AG08395 (cell line): ENCODE results near the gene CEBPB.
"Not testable (repeated sequence)": the region's sequence is repeated elsewhere in the genome, so short reads cannot be mapped to it uniquely, and the experiment has no call there.

Experiments used
- DNase-seq: peaks from one replicate; pipeline ENCODE4 v3.0.0; 2012; ENCODE audit warnings: mixed read lengths, low spot score

The CEBPB gene

DNA sequence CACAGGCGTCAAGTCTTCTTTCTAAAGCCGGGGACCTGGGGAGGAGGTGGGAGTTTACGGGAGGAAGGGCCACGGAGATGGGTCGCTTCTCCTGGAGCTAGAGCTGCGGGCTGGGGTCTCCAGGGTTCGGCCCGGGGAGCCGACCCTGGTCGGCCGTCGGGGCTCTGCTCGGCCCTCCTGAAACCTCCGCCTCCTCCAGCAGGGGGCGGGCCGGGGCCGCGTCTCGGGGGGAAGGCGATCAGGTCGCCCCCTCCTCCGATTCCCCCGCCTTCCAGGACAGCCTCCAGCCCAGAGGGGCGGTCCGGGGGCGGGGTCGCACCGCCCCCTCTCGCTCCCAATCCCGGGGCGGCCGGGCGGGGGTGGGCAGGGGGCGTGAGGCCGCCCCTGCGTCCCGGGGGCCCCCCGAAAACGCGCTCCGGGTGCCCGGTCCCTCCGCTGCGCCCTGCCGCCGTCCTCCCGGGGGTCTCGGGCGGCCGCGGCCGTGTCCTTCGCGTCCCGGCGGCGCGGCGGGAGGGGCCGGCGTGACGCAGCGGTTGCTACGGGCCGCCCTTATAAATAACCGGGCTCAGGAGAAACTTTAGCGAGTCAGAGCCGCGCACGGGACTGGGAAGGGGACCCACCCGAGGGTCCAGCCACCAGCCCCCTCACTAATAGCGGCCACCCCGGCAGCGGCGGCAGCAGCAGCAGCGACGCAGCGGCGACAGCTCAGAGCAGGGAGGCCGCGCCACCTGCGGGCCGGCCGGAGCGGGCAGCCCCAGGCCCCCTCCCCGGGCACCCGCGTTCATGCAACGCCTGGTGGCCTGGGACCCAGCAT, at the start of gene CEBPB:
Gene CEBPB (plus strand): TSS at position 580 of the 814 bp plus-strand sequence. CDS start 204 bp downstream, at position 784.
- peak; percentile 96 for DNase-seq

DNA sequence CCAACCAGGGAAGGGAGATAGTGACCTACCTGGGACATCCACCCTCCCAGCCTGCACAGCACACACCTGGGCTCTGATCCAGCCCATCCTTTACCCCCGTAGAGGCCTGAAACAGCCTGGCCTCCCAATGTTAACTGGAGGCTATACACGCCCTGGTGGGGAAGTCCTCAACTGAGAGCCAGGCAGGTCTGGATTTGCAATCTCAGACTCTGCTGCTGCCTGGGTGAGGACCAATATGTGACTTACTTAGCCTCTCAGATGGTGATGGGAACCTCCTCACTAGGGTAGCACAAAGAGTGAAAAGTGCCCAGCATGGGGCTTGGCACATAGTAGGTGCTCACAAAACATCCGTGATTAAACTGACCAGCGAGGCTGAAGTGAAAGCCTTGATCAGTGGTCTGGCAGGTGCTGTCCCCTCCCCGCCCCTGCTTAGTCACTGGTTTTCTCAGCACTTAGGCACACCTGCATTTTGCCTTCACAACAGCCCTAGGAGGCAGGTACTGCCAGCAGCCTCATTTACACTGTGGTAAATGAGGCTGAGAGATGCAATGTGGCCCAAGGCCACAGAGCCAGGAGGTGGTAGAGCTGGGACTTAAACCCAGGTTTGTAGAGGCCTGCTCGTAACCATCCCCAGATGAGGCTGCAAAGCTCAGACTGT, 49.5 kb upstream of the CEBPB start:
- DNase-seq: no peak

DNA sequence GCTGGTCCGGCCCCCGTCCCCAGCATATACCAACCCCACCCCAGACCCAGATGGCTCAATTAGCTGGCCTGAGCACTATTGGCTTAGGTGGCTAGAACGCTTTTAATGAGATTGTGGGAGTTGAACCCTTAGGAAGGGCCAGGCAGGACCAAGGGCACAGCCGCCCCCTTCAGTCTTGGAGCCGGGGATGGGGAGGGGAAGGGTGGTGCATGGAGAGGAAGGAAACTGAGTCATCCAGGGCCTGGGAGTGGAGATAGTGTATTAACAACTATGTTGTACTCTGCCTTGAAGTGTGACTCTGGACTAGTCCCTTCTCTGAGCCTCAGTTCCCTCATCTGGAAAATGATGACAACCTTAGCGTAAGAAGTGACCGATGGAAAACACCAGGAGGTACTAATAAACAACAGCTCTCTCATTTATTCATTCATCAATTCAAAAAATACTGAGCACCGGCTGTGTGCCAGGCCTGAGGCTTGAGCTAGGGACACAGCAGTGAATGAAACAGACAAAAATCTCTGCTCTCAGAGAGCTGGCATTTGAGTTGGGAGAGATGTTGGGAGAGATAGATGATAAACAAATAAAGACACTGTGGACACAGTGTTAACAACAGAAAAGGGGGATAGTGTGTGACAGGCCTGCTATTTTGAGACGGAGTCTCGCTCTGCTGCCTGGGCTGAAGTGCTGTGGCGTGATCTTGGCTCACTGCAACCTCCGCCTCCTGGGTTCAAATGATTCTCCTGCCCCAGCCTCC, 48.6 kb upstream of the CEBPB start:
- DNase-seq: no peak

DNA sequence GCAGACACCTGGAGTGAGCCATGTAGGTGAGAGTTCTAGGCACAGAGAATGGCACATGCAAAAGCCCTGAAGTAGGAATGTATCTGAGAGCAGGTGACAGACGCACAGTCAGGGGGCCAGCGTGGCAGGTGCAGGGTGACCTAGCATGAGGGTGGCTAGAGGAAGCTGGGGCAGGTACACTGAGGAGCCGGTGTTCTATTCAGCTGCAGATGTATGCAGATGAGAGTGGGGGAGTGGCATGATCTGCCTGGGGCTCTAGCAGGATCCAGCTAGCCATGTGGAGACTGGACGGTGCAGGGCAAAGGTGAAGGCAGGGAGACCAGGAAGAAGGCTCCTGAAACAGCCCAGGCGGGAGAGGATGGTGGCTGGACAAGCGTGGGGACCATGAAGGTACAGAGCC, 47.8 kb upstream of the CEBPB start:
- DNase-seq: no peak

DNA sequence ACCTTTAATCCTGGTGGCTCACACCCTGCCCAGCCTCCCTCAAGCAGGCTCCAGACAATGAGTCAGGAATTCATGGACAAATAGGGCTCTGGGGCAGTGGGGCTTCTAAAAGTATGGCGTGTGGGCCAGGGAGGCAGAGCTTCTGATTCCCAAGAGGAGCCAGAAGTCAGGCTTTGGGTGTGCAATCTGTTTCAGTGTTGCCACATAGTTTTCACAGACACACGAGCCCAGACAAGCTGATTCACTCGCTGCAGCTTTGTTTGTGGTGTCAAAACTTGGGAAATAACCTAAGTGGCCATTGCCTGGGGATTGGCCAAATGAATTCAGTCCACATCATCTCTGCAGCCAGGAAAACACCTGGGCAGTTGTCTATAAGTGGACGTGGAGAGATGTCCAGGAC, 46.3 kb upstream of the CEBPB start:
- DNase-seq: peak; percentile 90

DNA sequence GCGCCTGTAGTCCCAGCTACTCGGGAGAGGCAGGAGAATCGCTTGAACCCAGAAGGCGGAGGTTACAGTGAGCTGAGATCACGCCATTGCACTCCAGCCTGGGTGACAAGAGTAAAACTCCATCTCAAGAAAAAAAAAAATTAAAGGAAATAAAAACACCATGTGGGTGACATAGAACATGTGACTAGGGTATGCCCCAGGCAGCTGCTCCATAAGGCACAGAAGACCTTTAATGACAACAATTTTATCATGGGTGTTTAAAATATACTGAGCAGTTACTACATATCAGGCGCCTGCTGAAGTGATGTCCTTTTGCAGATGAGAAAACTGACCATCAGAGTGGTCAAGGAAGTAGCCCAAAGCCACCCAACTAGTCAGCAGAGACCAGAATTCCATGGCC, 45.1 kb upstream of the CEBPB start:
- DNase-seq: no peak

DNA sequence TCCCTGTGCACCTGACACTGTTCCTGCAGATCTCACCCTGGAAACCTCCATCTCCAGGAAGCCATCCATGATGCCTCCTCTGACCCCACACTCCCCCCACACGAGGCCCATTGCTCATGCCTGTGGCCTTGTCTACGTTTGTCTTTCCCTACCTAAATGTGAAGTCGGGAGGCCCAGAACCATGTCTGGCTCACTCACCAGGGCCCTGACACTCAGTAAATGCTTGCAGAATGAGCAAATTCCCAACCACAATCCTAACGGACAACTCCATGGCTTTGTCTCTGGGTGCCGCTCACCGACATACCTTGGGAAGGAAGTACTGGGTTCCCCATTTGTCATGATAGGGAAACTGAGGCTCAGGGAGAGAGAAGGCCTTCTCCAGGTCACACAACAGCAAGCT, 44.4 kb upstream of the CEBPB start:
- DNase-seq: no peak

DNA sequence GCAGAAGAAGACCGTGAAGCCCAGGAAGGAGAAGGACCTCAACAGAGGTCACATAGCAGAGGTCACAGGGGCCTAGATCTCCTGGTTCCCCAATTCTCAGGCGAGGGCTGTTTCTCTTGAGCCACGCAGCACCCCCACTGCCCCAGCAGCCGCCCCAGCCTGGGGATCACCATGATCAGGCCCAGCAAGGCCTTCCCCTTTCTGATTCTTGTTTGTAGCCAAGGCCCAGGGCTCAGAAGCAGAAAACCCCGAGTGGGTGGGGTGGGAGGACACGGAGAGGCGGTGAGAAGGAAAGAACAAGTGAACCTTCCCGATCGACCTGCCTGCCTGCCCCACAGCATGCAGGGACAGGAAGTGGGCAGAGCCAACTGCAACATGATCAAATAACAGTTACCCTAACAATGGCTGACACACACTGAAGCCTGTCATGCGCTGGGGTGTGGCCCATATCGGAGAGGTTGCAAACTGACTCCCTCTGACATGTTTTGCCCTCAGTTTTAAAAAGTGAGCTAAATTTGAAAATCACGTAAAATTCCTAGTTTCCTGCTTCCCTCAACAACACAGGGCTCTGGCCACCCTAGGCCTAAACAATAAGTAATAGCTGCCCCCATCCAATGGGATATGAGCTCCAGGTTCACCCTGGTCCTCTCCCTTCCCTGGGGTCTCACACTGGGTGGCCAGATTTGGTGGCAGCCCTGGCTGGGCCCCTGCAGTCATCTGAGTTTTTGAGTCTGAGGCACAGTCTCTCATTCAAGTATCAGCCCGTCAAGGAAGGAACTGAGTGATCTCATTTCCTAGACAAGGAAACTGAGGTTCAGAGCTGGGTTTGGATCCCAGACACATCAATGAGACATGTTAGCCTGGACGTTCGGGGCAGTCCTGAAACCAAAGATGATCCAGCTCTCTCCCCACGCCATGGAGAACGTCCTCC, 43.6 kb upstream of the CEBPB start:
- no peak for DNase-seq

DNA sequence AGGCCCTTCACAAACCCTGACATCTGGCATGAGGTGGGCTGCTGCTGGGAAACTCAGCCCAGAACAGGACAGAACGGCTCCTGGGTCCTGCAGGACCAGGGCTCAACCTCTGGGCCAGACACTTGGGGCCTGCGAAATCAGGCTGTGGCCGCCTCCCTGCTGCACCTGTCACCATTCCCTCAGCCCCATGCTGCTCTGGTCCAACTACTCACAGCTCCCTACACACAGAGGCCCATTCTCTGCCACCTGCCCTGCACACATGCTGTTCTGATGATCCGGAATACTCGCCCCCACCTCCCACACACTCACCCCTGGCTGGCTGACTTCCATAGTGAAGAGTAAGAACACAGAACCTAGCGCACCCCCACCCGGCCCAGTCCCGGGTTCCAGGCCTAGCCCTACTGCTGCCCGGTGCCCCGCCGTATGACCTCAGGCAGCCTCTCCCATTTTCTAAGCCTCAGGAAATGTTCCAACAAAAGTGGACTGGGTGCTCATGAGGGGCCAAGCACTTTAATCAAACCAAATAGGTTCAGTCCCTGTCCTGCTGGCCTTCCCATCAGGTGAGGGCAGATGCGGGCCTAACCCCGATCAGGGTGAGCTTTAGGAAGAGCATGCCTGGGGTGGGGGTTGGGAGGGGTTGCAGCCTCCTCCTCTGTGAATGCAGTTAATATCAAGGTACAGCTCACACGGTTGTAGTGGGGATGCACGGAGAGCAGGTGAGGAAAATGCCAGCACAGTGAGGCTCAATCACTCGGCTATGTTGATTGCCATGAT, 41.0 kb upstream of the CEBPB start:
- DNase-seq: no peak

DNA sequence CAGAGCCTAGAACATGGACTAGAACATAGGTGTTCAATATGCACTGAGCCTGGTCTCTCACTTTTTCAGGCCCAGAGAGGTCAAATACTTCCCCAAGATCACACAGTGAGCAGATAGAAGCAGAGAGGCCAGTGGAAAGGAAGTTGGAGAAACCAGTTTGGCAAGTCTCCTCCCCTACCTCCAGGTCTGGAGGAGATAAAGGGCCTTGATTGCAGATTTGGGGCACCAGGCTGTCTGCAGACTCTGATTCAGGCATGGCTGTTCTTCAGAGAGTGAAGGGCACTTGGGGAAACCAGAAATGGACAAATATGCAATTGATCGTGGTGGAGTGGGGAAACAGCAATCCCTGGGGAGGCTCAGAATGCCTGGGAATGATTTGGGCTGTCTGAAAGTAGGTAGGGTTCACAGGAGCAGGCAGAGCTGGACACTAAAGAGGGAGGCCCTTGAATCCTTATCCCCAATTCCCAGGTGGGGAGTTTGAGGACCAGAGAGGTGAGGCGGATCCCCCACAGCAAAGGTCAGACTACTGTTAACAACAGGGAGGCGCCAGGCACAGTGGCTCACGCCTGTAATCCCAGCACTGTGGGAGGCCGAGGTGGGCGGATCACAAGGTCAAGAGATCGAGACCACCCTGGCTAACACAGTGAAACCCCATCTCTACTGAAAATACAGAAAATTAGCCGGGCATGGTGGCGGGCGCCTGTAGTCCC, 39.4 kb upstream of the CEBPB start:
- no peak for DNase-seq

DNA sequence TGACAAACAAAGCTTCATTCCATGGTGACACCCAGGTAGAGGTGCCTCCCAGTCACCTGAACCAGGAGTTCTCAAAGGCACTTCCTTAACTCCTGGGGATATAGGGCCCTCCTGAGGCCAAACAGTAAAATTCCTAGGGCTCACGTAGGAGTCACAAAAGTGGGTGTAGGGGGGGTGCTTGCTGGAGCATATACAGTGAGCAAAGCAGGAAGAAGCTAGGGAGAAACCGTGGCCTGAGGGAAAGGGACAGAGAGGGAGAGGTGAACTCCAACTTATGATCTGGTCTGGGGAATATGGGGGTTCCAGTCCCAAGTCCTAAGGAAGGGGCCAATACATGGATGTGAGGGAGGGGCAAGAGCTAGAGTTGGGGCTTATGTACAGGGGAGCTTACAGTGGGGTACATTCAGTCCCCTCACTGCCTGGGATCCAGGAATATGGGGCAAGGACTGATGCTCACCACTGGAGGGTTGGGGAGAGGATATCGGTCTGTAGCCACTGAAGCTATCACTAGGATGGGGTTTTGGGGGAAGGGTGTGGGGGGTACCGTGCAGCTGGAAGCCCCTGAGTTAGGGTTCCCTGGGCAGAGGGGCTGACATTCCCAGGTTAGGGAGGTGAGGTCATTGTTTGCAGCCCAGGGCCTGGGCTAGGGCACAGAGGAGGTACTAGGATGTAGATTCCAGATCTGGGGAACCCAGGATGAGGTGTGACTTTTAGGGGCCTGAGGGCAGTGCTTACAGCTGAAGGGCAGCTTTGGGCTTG, 38.1 kb upstream of the CEBPB start:
- DNase-seq: no peak

DNA sequence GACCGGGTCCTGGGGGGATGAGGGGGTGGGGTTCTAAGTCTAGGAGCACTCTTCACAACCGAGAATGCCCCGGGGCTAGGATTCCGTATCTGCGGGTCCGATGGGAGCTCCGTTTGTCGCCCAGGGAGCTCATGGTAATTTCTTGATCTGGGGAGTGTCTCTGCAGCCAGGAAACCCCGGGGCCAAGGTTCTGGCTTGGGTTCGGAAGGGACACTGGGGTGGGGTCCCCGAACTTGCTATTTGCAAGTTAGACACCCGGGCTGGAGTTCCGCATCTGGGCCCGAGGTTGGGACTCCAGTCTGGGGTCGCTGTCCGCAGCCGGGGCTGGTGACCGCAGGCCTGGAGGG, 37.5 kb upstream of the CEBPB start:
- DNase-seq: no peak

DNA sequence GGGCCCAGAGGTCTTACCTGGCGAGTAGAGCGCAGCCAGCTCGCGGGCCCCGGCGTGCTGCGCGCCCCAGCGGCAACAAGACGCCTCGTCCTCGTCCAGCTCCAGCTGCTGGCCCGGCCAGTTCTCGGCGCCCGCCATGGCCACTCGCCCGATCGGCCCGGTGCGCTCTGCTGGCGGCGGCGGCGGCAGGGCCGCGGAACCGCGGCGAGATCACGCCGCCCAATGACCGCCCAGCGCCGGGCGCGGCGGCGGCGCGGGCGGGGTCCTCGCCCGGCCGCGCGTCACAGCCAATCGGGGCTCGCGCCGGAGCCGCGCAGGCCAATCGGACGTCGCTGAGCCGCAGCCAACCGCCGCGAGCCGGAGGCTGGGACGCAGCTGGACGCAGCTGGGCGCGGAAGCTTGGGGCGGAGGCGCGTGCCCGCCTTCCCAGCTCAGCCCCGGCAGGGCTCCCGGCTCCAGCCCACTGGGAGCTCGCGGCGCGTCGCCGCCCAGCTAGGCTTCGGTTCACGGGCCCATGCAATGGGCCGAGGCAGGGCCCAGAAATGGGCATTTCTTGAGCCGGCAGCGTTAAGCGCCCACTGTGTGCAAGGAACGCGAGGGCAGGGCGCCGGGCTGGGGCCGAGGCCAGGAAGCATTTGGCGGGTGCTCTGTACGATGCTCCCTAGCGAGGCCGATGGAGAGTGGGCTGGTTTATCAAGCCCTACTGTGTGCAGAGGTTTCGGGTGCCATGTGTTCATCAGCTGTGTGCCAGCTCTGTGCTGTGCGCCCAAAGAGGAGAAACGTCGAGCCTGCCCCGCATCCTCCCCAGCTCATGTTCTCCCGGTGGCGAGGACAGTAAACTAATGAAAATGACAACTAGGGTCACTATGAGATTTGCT, 36.9 kb upstream of the CEBPB start, which contains the start of gene PEDS1:
Gene PEDS1 (minus strand): TSS at position 224 of the 878 bp plus-strand sequence. CDS start 86 bp downstream, at position 138.
- DNase-seq: peak; percentile 98

DNA sequence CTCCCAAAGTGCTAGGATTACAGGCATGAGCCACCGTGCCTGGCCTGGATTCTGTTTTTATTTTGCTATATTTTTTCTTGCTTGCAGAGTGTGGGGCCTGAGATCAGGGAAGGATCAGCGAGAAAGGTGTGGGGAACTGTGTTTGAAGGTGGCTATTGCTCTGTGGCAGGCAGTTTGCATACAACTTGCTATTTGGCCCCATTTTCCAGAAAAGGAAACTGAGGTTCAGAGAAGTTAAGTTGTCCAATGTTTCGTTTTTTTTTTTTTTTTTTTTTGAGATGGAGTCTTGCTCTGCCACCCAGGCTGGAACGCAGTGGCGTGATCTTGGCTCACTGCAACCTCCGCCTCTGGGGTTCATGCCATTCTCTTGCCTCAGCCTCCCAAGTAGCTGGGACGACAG, 29.1 kb upstream of the CEBPB start:
- not testable (repeated sequence) for DNase-seq

DNA sequence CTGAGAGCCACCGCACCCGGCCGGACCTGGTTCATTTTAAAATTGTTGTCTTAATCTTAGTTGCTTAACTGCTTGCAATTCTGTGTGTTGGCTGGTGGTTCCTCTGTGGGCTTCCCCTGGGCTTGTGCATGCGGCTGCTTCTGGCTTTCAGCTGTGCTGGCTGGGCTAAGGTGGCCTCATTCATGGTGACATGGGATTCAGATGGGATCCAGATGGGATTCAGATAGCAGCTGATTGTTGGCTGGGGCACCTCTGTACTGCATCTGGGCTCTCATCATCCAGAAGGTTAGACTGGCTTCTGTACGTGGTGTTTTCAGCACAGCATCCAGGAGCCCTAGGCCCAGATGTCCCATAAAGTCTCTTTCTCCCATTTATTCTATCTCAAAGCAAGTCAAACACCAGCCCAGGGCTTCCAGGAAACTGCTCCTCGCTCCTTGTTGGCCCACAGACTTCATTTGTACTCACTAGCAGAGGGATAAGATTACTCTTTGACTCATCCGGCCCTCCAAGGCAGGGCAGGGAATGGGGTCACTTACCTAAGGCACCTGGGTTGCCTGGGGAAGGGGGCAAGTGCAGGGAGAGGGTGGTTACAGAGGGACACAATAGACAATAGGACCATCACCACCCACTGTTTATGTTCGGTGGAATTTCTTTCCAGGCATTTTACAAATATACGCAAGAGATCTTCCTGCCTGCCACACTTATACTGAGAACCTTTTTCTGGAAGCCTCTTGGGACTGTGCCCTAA, 26.9 kb upstream of the CEBPB start:
- peak; percentile 48 for DNase-seq

DNA sequence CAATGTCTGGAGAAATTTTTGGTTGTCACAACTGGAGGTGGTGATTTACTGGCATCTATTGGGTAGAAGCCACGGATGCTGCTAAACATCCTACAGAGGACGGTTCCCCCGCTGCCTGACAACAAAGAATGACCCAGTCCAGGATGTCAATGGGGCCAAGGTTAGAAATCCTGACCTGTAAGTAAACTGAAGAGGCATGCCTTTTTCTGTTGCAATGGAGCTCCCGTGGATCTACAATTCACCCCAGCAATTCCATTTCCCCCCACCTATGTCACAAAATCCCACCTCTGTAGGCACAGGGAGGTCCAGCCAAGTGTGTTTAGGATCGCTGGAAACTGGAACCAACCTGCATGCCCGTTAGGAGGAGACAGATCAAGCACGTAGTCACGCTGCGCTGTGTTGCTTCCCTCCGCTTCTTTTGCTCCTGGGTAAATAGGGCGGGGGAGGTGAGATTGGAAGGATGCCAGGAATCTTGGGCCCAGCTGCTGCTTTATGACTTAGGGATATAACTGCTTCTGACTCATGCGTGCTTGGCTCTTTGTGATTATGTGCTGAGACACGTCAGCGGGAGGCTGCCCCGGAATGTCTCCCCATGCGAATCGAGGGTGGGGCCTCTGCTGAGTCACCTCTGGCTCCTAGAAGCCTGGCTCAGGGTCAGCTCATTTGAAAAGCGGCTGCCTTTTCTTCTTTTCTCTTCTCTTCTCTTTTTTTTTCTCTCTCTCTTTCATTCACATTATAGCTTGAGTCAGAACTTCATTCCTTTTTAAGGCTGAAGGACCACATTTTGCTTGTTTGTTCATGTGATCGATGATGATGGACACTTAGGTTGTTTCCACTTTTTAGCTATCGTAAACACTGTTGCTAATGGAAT, 24.7 kb upstream of the CEBPB start:
- peak; percentile 99 for DNase-seq

DNA sequence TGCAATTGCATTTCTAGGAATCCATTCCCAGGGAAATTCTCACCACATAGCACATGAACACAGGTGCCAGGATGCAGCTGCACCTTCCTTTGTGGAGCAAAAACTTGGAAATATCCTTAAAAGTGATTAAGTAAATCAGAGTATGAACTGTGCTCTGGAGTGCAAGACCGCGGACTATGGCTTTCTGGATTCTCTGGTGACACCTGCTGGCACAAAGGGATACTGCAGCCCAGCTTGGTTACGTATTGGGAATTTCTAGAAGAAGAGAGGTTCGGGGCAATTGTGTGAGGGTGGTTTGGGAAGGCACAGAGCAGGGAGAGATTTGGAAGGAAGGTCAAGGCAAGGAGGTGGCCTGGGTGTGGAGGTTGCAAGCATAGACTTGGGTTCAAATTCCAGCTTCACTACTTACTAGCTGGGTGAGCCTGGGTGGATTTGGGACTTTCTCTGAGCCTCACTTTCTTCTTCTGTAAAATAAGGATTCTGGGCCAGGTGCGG, 21.3 kb upstream of the CEBPB start:
- DNase-seq: peak; percentile 71
